ENCODE data around the gene AKT1S1.

- TF ChIP-seq CTCF (IDR thresholded peaks at IDR 0.05 in 4 of 5, conservative IDR thresholded peaks at IDR 0.05 in 1 of 5) (no peak), POLR2A (IDR thresholded peaks at IDR 0.05) (no peak)
These were observed 6.8 kb downstream of the AKT1S1 start for GRCh38 chr19:49870309-49870901.
